Fibroblast of mammary gland (primary cell): Measurements from ENCODE around the gene RANBP2.

Experiments
- DNase-seq: peaks from one replicate; pipeline ENCODE4 v3.0.0-alpha.2; 2010; ENCODE audit warnings: low read depth
- H3K4me3 ChIP-seq: 2 replicates; pipeline ENCODE4 v1.5.1; 2011; ENCODE audit warnings: low read depth, mild to moderate bottlenecking, low read length, moderate library complexity; ENCODE audit not compliant: control insufficient read depth
- CTCF ChIP-seq: conservative IDR thresholded peaks from 2 replicates; pipeline ENCODE4 v1.5.1; 2011; ENCODE audit warnings: low read depth, low read length, inconsistent platforms; ENCODE audit not compliant: control insufficient read depth, insufficient read depth

RANBP2 gene

GRCh38 chr2:108776475-108776874 is 57.2 kb downstream of the RANBP2 start:
- H3K4me3 ChIP-seq = no peak overlapping the region
- no peak for DNase-seq
- TF ChIP-seq CTCF = no peak

- no peak for DNase-seq
- TF ChIP-seq CTCF = no peak
- H3K4me3 ChIP-seq = no peak overlapping the region
These were observed 59.6 kb downstream of the RANBP2 start for GRCh38 chr2:108778857-108779256.

GRCh38 chr2:108786008-108786353 is 66.7 kb downstream of the RANBP2 start:
- DNase-seq = peak; percentile 23
- peak overlapping the region; percentile 63 for H3K4me3 ChIP-seq
- no peak for TF ChIP-seq CTCF

GRCh38 chr2:108786354-108787215 is 67.3 kb downstream of the RANBP2 start, which contains the start of gene CCDC138:
CCDC138 (plus strand) TSS chr2:108786771; CDS start chr2:108786823, 52 bp downstream.
- no peak for TF ChIP-seq CTCF
- peak within 1 kb of the TSS; percentile 63 for H3K4me3 ChIP-seq
- peak; percentile 78 for DNase-seq

GRCh38 chr2:108787216-108787541 is 67.9 kb downstream of the RANBP2 start:
- DNase-seq = no peak
- peak overlapping the region; percentile 63 for H3K4me3 ChIP-seq
- TF ChIP-seq CTCF = no peak

- H3K4me3 ChIP-seq = no peak overlapping the region
- TF ChIP-seq CTCF = no peak
- no peak for DNase-seq
These were observed 83.9 kb downstream of the RANBP2 start for GRCh38 chr2:108803045-108803736.
